Liver (tissue), 3 donors: ENCODE results near the gene ZNF710.
A peak's percentile ranks its signal among the peaks of the same experiment; 100 is the strongest.

ENCODE experiments used
- EGR1 ChIP-seq, 2 donors: IDR thresholded peaks; 2 replicates each; pipeline ENCODE4 v1.6.1; 2016 to 2018; ENCODE audit warnings: antibody characterized with exemption in 2 of 2, low read depth in 2 of 2
- FOXA1 ChIP-seq: IDR thresholded peaks from 2 replicates; pipeline ENCODE4 v1.6.1; 2016; ENCODE audit warnings: antibody characterized with exemption
- GABPA ChIP-seq, 2 donors: IDR thresholded peaks in 1 of 2; conservative IDR thresholded peaks in 1 of 2; 2 replicates each; pipeline ENCODE4 v1.6.1; 2016; ENCODE audit warnings: antibody characterized with exemption in 2 of 2, mild to moderate bottlenecking in 1 of 2, moderate library complexity in 1 of 2
- HNF4G ChIP-seq: IDR thresholded peaks from 2 replicates; pipeline ENCODE4 v1.6.1; 2016; ENCODE audit warnings: antibody characterized with exemption
- NR2F2 ChIP-seq: IDR thresholded peaks from 2 replicates; pipeline ENCODE4 v1.6.1; 2016; ENCODE audit warnings: antibody characterized with exemption
- RAD21 ChIP-seq, 2 donors: IDR thresholded peaks; 2 replicates each; pipeline ENCODE4 v1.6.1; 2016; ENCODE audit warnings: antibody characterized with exemption in 2 of 2, mild to moderate bottlenecking in 2 of 2
- SP1 ChIP-seq: IDR thresholded peaks from 2 replicates; pipeline ENCODE4 v1.6.1; 2018; ENCODE audit warnings: antibody characterized with exemption, mild to moderate bottlenecking
- TAF1 ChIP-seq: conservative IDR thresholded peaks from 2 replicates; pipeline ENCODE4 v1.6.1; 2016; ENCODE audit warnings: antibody characterized with exemption, mild to moderate bottlenecking
- YY1 ChIP-seq: IDR thresholded peaks from 2 replicates; pipeline ENCODE4 v1.6.1; 2016; ENCODE audit warnings: antibody characterized with exemption, mild to moderate bottlenecking
- TF ChIP-seq, protein P1 (sequence below): IDR thresholded peaks from 2 replicates; pipeline ENCODE4 v1.6.1; 2016; ENCODE audit warnings: antibody characterized with exemption
- TF ChIP-seq, protein P2 (sequence below): fragments of 150-350 bp; IDR thresholded peaks from 2 replicates; pipeline ENCODE4 v1.5.1; 2017; ENCODE audit warnings: improper control_type of control experiment, low read depth, low read length; ENCODE audit not compliant: missing input control
- TF ChIP-seq, protein P3 (sequence below): IDR thresholded peaks from 2 replicates; pipeline ENCODE4 v1.6.1; 2016; ENCODE audit warnings: antibody characterized with exemption, mild to moderate bottlenecking
- TF ChIP-seq, protein P4 (sequence below): IDR thresholded peaks from 2 replicates; pipeline ENCODE4 v1.6.1; 2016; ENCODE audit warnings: antibody characterized with exemption
- TF ChIP-seq, protein P5 (sequence below): IDR thresholded peaks from 2 replicates; pipeline ENCODE4 v1.6.1; 2016; ENCODE audit warnings: antibody characterized with exemption
- donor health status: healthy.
- donor health status: healthy.

DNA sequence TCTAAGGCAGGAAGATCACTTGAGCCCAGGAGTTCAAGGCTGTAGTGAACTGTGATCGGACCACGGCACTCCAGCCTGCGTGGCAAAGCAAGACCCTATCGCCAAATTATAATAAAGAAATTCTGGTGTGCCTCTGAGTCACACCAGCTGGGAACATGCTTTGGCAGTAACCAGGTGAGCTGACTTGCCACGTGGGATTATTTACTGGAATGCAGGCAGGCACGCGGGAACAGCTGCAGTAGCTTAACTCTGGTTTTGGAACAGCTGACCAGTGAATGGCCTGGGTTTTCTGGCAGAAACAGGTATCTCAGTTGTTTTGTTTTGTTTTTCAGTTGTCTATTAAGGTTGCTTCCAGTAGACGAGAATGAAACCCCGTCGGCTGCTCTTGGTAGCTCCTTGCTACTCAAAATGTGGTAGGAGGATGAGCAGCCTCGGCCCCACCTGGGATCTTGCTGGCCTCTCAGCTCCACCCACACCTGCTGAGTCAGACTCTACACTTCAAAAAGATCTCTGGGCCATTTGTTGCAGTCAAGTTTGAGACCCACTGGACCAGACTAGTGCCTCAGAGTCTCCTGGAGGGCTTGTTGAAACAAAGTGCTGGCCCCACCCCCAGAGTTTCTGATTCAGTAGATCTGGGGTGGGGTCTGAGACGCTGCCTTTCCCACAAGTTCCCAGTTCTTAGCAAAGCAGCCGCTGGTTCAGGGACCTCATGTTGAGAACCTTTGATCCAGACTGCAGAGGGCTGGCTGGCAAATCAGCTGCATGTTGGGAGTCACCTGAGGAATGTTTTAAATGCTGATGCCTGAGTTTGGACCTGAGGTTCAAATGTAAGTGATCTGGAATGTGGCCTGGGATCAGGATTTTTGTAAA, 74.5 kb downstream of the ZNF710 start:
- TF ChIP-seq, protein P1, sequence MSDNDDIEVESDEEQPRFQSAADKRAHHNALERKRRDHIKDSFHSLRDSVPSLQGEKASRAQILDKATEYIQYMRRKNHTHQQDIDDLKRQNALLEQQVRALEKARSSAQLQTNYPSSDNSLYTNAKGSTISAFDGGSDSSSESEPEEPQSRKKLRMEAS: peak; percentile 62
- TF ChIP-seq, protein P2, sequence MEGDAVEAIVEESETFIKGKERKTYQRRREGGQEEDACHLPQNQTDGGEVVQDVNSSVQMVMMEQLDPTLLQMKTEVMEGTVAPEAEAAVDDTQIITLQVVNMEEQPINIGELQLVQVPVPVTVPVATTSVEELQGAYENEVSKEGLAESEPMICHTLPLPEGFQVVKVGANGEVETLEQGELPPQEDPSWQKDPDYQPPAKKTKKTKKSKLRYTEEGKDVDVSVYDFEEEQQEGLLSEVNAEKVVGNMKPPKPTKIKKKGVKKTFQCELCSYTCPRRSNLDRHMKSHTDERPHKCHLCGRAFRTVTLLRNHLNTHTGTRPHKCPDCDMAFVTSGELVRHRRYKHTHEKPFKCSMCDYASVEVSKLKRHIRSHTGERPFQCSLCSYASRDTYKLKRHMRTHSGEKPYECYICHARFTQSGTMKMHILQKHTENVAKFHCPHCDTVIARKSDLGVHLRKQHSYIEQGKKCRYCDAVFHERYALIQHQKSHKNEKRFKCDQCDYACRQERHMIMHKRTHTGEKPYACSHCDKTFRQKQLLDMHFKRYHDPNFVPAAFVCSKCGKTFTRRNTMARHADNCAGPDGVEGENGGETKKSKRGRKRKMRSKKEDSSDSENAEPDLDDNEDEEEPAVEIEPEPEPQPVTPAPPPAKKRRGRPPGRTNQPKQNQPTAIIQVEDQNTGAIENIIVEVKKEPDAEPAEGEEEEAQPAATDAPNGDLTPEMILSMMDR: no peak
- TF ChIP-seq RAD21 (IDR thresholded peaks at IDR 0.05) (peak in 1 of 2 donors; percentile 29), GABPA (IDR thresholded peaks at IDR 0.05 in 1 of 2, conservative IDR thresholded peaks at IDR 0.05 in 1 of 2) (no peak), SP1 (peak; percentile 34), EGR1 (IDR thresholded peaks at IDR 0.05; ENCODE audit: low read depth in 2 of 2) (no peak), TAF1 (no peak), NR2F2 (no peak), YY1 (no peak), FOXA1 (no peak), HNF4G (no peak)
- TF ChIP-seq, protein P3, sequence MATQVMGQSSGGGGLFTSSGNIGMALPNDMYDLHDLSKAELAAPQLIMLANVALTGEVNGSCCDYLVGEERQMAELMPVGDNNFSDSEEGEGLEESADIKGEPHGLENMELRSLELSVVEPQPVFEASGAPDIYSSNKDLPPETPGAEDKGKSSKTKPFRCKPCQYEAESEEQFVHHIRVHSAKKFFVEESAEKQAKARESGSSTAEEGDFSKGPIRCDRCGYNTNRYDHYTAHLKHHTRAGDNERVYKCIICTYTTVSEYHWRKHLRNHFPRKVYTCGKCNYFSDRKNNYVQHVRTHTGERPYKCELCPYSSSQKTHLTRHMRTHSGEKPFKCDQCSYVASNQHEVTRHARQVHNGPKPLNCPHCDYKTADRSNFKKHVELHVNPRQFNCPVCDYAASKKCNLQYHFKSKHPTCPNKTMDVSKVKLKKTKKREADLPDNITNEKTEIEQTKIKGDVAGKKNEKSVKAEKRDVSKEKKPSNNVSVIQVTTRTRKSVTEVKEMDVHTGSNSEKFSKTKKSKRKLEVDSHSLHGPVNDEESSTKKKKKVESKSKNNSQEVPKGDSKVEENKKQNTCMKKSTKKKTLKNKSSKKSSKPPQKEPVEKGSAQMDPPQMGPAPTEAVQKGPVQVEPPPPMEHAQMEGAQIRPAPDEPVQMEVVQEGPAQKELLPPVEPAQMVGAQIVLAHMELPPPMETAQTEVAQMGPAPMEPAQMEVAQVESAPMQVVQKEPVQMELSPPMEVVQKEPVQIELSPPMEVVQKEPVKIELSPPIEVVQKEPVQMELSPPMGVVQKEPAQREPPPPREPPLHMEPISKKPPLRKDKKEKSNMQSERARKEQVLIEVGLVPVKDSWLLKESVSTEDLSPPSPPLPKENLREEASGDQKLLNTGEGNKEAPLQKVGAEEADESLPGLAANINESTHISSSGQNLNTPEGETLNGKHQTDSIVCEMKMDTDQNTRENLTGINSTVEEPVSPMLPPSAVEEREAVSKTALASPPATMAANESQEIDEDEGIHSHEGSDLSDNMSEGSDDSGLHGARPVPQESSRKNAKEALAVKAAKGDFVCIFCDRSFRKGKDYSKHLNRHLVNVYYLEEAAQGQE: no peak
- TF ChIP-seq, protein P4, sequence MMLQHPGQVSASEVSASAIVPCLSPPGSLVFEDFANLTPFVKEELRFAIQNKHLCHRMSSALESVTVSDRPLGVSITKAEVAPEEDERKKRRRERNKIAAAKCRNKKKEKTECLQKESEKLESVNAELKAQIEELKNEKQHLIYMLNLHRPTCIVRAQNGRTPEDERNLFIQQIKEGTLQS: no peak
- TF ChIP-seq, protein P5, sequence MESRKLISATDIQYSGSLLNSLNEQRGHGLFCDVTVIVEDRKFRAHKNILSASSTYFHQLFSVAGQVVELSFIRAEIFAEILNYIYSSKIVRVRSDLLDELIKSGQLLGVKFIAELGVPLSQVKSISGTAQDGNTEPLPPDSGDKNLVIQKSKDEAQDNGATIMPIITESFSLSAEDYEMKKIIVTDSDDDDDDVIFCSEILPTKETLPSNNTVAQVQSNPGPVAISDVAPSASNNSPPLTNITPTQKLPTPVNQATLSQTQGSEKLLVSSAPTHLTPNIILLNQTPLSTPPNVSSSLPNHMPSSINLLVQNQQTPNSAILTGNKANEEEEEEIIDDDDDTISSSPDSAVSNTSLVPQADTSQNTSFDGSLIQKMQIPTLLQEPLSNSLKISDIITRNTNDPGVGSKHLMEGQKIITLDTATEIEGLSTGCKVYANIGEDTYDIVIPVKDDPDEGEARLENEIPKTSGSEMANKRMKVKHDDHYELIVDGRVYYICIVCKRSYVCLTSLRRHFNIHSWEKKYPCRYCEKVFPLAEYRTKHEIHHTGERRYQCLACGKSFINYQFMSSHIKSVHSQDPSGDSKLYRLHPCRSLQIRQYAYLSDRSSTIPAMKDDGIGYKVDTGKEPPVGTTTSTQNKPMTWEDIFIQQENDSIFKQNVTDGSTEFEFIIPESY: peak; percentile 20
